GM12891 (cell line): ENCODE measurements around the gene ZNF681.

ENCODE experiments used
- POLR2A ChIP-seq: IDR thresholded peaks from 2 replicates; pipeline ENCODE4 v1.6.1; 2011; ENCODE audit warnings: low read depth, low read length, control low read depth
- POLR2AphosphoS5 ChIP-seq: IDR thresholded peaks from 2 replicates; pipeline ENCODE4 v1.6.1; 2011; ENCODE audit warnings: low read depth, low read length, control low read depth
- SPI1 ChIP-seq: IDR thresholded peaks from 2 replicates; pipeline ENCODE4 v1.6.1; 2011; ENCODE audit warnings: low read depth, low read length, control low read depth
- TAF1 ChIP-seq: IDR thresholded peaks from 2 replicates; pipeline ENCODE4 v1.6.1; 2011; ENCODE audit warnings: low read depth, low read length, control low read depth

DNA sequence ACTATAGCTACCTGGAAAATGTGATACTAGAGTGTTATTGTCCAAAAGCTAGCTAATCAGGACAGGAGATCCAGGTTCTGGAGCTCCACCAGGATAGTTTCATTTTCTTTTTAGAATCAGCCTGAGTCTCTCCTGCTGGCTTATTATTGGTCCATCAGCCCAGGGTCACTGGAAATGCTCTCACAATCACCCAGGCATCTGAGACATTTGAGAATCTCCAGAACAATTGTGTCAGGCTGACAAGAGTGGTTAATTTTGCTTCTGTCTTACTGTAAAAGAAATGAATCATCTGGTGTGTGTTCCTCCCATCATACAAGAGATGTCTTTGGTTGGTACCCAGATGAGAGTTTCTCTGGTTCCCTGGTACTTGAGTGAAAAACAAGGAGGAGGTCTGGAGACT, 43.6 kb upstream of the ZNF681 start:
- TF ChIP-seq TAF1: no peak
- TF ChIP-seq POLR2AphosphoS5: no peak
- TF ChIP-seq POLR2A: no peak
- no peak for TF ChIP-seq SPI1
